ENCODE data around the gene PDZD2. TPM values are rescaled to one million over a fixed set of nuclear protein-coding genes. Genes with fewer than 3 reads are reported as not detected.

The PDZD2 gene
- total and polyA plus RNA-seq, 2 experiments from 2014 or later, result 8.3 to 16.9 TPM

GRCh38 chr5:31832966-31833365, 194.0 kb downstream of the PDZD2 start:
- Mint-ChIP-seq H3K36me3 (ENCODE audit: low read depth) (peaks cover 9% of the 10 kb centered on the region; the same call in 2 of the 3 replicates), H3K27me3 (ENCODE audit: insufficient read depth, low read depth, poor library complexity) (peaks cover 3% of the 10 kb centered on the region), H3K27ac (no peak overlapping the region), H3K9me3 (peaks cover 16% of the 10 kb centered on the region), H3K4me3 (no peak overlapping the region), H3K4me1 (no peaks in the 10 kb centered on the region)
- no peaks in the 10 kb centered on the region for H3K9me2 ChIP-seq (ENCODE audit: insufficient read depth)
- H3K4me2 ChIP-seq, result no peak overlapping the region
- DNase-seq (ENCODE audit: low spot score) (no peak), ATAC-seq (no peak)
- no peak overlapping the region for H3K4me3 ChIP-seq
- H3F3A ChIP-seq (replicated peaks; ENCODE audit: low read depth), result no peaks in the 10 kb centered on the region
- H3K27ac ChIP-seq (ENCODE audit: low read depth), result no peak overlapping the region
- H3K27me3 ChIP-seq (ENCODE audit: insufficient read depth), result no peaks in the 10 kb centered on the region
- H4K20me1 ChIP-seq (replicated peaks; ENCODE audit: insufficient read depth), result no peaks in the 10 kb centered on the region
- H3K79me2 ChIP-seq (replicated peaks; ENCODE audit: insufficient read depth), result no peaks in the 10 kb centered on the region
- H2AFZ ChIP-seq, result no peak overlapping the region
- no peaks in the 10 kb centered on the region for H3K4me1 ChIP-seq (ENCODE audit: insufficient read depth)
- TF ChIP-seq EZH2 (IDR thresholded peaks at IDR 0.05; ENCODE audit: low read depth, unreplicated experiment) (no peak), ZNF462 (CRISPR knock-in tag; IDR thresholded peaks at IDR 0.05) (no peak), POLR2AphosphoS5 (IDR thresholded peaks at IDR 0.05; ENCODE audit: low read depth) (no peak), ZNF114 (CRISPR knock-in tag; IDR thresholded peaks at IDR 0.05) (no peak), STAT1 (IDR thresholded peaks at IDR 0.05; ENCODE audit: unreplicated experiment) (no peak), ZNF331 (CRISPR knock-in tag; IDR thresholded peaks at IDR 0.05; ENCODE audit: low read depth) (no peak), CREB1 (CRISPR knock-in tag; IDR thresholded peaks at IDR 0.05; ENCODE audit: low read depth) (no peak), CTCF (conservative IDR thresholded peaks at IDR 0.05; ENCODE audit: low read depth in 2 of 2) (no peak), JUNB (IDR thresholded peaks at IDR 0.05; ENCODE audit: unreplicated experiment) (no peak), ETS1 (IDR thresholded peaks at IDR 0.05) (no peak), NANOG (IDR thresholded peaks at IDR 0.05; ENCODE audit: borderline replicate concordance) (no peak)
- H3K36me3 ChIP-seq (ENCODE audit: insufficient read depth), result no peaks in the 10 kb centered on the region

Measured in GM23338 (cell line).